ENCODE data around the gene PPFIA2. TPM values are rescaled to one million over a fixed set of nuclear protein-coding genes. Genes with fewer than 3 reads are reported as not detected.

The PPFIA2 gene
- total RNA-seq, 3 donors from 2014 or later = 1.1 to 2.9 (median 2.6) TPM

DNA sequence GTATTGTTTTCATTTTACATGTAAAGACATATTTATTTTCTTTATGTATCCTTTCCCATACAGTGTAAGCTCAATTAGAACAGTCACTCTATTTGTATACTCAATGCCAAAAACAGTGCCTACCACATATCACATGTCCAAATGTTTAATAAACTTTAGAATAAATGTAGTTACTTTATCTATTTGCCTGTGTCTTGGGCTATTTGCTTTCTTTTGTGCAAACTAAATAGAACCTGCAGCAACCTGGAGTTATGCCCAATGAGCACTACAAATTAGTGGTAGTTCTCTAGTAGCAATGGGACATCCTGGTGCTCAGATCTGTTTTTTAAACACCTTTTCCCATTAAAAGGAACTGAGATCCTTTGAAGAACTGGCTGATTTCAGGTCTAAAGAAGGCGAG is 186.7 kb downstream of the PPFIA2 start:
- DNase-seq (no peak), ATAC-seq (no peak)
- H3K36me3 ChIP-seq (ENCODE audit: low read depth) = no peaks in the 10 kb centered on the region
- H3K4me3 ChIP-seq = no peak overlapping the region
- no peaks in the 10 kb centered on the region for H3K9me3 ChIP-seq
- intact Hi-C loops (cut with DNase I, micrococcal nuclease) = no loop called here
- H3K4me1 ChIP-seq (ENCODE audit: low read depth) = no peaks in the 10 kb centered on the region
- TF ChIP-seq, protein P1, sequence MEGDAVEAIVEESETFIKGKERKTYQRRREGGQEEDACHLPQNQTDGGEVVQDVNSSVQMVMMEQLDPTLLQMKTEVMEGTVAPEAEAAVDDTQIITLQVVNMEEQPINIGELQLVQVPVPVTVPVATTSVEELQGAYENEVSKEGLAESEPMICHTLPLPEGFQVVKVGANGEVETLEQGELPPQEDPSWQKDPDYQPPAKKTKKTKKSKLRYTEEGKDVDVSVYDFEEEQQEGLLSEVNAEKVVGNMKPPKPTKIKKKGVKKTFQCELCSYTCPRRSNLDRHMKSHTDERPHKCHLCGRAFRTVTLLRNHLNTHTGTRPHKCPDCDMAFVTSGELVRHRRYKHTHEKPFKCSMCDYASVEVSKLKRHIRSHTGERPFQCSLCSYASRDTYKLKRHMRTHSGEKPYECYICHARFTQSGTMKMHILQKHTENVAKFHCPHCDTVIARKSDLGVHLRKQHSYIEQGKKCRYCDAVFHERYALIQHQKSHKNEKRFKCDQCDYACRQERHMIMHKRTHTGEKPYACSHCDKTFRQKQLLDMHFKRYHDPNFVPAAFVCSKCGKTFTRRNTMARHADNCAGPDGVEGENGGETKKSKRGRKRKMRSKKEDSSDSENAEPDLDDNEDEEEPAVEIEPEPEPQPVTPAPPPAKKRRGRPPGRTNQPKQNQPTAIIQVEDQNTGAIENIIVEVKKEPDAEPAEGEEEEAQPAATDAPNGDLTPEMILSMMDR (IDR thresholded peaks at IDR 0.05) = no peak

DNA sequence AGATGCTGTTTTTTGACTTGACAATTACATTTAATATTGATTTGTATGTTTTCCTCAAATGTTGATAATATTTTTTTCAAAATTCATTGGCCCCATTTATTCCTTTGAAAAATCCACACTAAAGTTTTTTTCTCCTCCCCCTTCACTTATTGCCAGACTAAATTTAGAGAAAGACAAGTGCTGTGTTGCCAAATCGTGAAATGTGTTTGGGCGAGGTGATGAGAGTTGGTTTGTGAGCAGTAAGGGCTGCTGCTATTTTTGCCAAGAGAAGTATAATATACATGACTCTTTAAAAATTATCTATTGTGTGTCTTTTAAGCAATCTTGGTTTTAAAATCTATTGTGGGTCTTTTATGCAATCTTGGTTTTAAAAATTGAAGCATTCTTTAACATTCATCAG is 188.9 kb downstream of the PPFIA2 start:
- H3K4me3 ChIP-seq = no peak overlapping the region
- H3K9me3 ChIP-seq = no peaks in the 10 kb centered on the region
- no peak for ATAC-seq
- no peaks in the 10 kb centered on the region for H3K4me1 ChIP-seq (ENCODE audit: low read depth)
- no peak for DNase-seq
- TF ChIP-seq, protein P1 (IDR thresholded peaks at IDR 0.05) = no peak
- intact Hi-C loops (cut with DNase I, micrococcal nuclease) = no loop called here
- H3K36me3 ChIP-seq (ENCODE audit: low read depth) = no peaks in the 10 kb centered on the region

DNA sequence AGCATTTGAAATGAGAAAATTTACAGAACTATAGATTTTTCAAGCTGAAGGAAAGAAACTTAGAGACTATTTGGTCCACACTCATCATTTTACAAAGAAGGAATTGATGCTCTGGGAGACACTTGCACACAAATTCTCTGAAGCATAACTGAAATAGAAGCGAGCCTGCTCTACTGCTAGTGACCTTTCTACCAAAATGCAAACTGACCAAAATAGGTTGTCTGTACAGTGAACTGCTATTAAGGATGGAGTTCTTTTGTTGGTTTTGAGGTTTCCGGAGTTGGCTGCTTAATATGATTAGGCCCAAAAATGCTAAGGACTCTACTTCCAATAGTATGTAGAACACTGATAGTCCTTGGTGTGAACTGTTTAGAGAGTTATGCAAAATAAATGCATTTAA is 194.9 kb downstream of the PPFIA2 start:
- DNase-seq (no peak), ATAC-seq (no peak)
- intact Hi-C loops (cut with DNase I, micrococcal nuclease) = no loop called here
- Histone ChIP-seq H3K36me3 (ENCODE audit: low read depth) (no peaks in the 10 kb centered on the region), H3K4me1 (ENCODE audit: low read depth) (no peaks in the 10 kb centered on the region), H3K4me3 (no peak overlapping the region), H3K9me3 (no peaks in the 10 kb centered on the region)
- TF ChIP-seq, protein P1 (IDR thresholded peaks at IDR 0.05) = no peak

DNA sequence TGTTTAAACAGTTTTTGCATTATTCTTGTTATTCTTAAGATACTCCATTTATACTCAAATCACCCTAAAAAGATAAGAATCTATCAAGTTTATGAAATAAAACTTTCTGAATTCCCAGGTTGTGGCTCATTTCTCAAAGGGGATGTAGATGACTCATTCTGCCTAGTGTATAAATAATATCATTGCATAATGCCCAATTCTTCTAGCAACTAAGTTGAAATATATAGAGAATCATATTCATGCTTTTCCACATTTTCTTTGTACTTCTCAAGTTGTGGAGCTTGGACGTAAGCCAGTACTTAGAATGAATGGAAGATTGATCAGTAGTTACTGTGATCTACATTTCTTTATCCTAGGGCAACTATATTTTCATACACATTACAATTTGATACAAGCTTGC is 201.1 kb downstream of the PPFIA2 start:
- TF ChIP-seq, protein P1 (IDR thresholded peaks at IDR 0.05) = no peak
- no peaks in the 10 kb centered on the region for H3K4me1 ChIP-seq (ENCODE audit: low read depth)
- intact Hi-C loops (cut with DNase I, micrococcal nuclease) = no loop called here
- H3K36me3 ChIP-seq (ENCODE audit: low read depth) = no peaks in the 10 kb centered on the region
- H3K4me3 ChIP-seq = no peak overlapping the region
- DNase-seq (no peak), ATAC-seq (no peak)
- no peaks in the 10 kb centered on the region for H3K9me3 ChIP-seq

DNA sequence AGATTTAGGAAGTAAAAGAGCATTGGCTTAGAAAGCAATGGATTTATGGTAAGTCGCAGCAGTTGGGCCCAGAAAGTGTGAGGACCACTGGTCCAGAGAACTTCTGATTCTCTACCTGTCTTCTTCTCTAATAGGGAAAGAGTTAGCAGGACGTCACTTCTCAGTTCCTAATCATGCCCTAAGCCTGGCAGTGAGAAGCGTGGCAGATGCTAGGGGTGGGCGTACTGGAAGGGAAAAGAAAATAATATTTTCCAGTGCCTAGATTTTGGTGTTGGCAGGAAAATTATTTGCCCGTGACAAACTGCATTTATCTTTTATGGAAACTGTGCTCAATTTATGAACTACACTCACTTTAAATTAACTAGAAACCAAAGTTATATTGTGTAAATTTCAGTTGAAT is 212.3 kb downstream of the PPFIA2 start:
- Histone ChIP-seq H3K36me3 (ENCODE audit: low read depth) (no peaks in the 10 kb centered on the region), H3K4me1 (ENCODE audit: low read depth) (no peaks in the 10 kb centered on the region), H3K9me3 (no peaks in the 10 kb centered on the region), H3K4me3 (no peak overlapping the region)
- intact Hi-C loops (cut with DNase I, micrococcal nuclease) = no loop called here
- DNase-seq (no peak), ATAC-seq (no peak)
- TF ChIP-seq, protein P1 (IDR thresholded peaks at IDR 0.05) = no peak

DNA sequence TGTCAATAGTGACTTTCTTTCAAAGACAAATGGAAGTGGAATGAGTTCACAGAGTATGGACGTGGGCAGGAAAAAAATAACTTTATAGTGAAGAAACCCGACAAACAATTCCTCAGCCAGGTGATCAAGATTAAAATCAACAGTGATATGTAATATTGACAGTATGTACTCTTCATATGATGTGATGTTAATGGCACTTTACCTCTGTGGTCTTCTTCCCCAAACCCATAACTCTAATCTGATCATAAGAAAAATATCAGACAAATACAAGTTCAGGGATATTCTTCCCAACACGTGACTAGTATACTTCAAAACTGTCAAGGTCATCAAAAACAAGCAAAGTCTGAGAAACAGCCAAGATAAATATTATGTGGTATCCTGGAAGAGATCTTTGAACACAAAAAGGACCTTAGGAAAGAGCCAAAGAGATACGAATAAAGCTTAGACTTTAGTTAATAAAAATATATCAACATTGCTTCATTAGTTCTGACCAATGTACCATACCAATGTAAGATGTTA is 215.5 kb downstream of the PPFIA2 start:
- Histone ChIP-seq H3K4me1 (ENCODE audit: low read depth) (no peaks in the 10 kb centered on the region), H3K9me3 (no peaks in the 10 kb centered on the region), H3K36me3 (ENCODE audit: low read depth) (no peaks in the 10 kb centered on the region), H3K4me3 (no peak overlapping the region)
- intact Hi-C loops (cut with DNase I, micrococcal nuclease) = no loop called here
- no peak for DNase-seq
- ATAC-seq = no peak
- TF ChIP-seq, protein P1 (IDR thresholded peaks at IDR 0.05) = no peak

All from mucosa of descending colon (tissue), 3 donors.